K562 (cell line): ENCODE results near the gene APBA2. TPM values are rescaled to one million over a fixed set of nuclear protein-coding genes. Genes with fewer than 3 reads are reported as not detected.

Experiments
- ATAC-seq: fragments of 200-7000 bp; cut with Tn5 transposase; 3 replicates; pipeline ENCODE4 v1.9.1; 2020; ENCODE audit warnings: moderate library complexity
- BruUV-seq: library from RNA; stranded (reverse); fragments of 400-500 nt; replicated peaks from 2 replicates; lab custom pipeline; 2021; lab: Mats Ljungman, UMichigan
- CTCF ChIA-PET: fragments of 300-600 bp; formaldehyde crosslinking; extraction: SDS; loops from one replicate; lab custom pipeline; 2021; ENCODE audit warnings: low intra/inter-chr PET ratio; lab: Yijun Ruan, JAX
- POLR2A ChIA-PET: fragments of 300-600, 350-650 bp; sonication (Branson Sonifier 250); formaldehyde crosslinking; extraction: SDS; loops from one replicate; lab custom pipeline; 2021; ENCODE audit warnings: antibody characterized with exemption, inconsistent platforms; lab: Yijun Ruan, JAX
- DNase-seq, 4 experiments: peaks; one replicate each; pipeline versions ENCODE4 v3.0.0 to v3.0.0-alpha.2; 2011 to 2018; ENCODE audit warnings: low spot score in 3 of 4, mixed read lengths in 3 of 4; ENCODE audit errors: extremely low read depth in 1 of 4
- FAIRE-seq: peaks from 2 replicates; lab custom pipeline; 2011; peaks lifted over from hg19 to GRCh38; lab: Jason Lieb, UNC
- H2AFZ ChIP-seq: 2 replicates; pipeline ENCODE4 v1.6.0; 2011; ENCODE audit warnings: low read depth, low read length, control low read depth, inconsistent platforms
- H3K27ac ChIP-seq: fragments of 200-600 bp; 3 replicates; pipeline ENCODE4 v1.8.0; 2011; ENCODE audit warnings: low read depth, mild to moderate bottlenecking, control low read depth, inconsistent platforms, low read length, moderate library complexity, mixed read lengths; ENCODE audit errors: extremely low read depth
- H3K27me3 ChIP-seq, 2 experiments: fragments of 300-600 bp in 1 of 2; 2 replicates in 1 of 2; 3 replicates in 1 of 2; pipeline versions ENCODE4 v1.6.0 to v1.8.0; 2011; ENCODE audit warnings: inconsistent platforms in 2 of 2, low read length in 2 of 2, mild to moderate bottlenecking in 1 of 2, mixed read lengths in 1 of 2, moderate library complexity in 1 of 2; ENCODE audit not compliant: control insufficient read depth in 2 of 2, insufficient read depth in 2 of 2
- H3K36me3 ChIP-seq: fragments of 300-600 bp; 3 replicates; pipeline ENCODE4 v1.8.0; 2011; ENCODE audit warnings: mild to moderate bottlenecking, low read length, inconsistent platforms; ENCODE audit not compliant: control insufficient read depth, insufficient read depth
- H3K4me1 ChIP-seq, 2 experiments: fragments of 200-600 bp in 1 of 2; replicated peaks in 1 of 2; 2 replicates in 1 of 2; 3 replicates in 1 of 2; pipeline versions ENCODE4 v1.5.1 to v1.8.0; 2011; ENCODE audit warnings: inconsistent platforms in 2 of 2, low read length in 2 of 2, mild to moderate bottlenecking in 1 of 2, mixed read lengths in 1 of 2, moderate library complexity in 1 of 2; ENCODE audit not compliant: control insufficient read depth in 2 of 2, insufficient read depth in 2 of 2
- H3K4me2 ChIP-seq: 2 replicates; pipeline ENCODE4 v1.6.1; 2011; ENCODE audit warnings: low read length, control low read depth, inconsistent platforms, mixed read lengths; ENCODE audit not compliant: insufficient read depth
- H3K4me3 ChIP-seq: fragments of 200-600 bp; sonication (generic), shearing (Covaris generic); 2 replicates; pipeline ENCODE4 v1.5.1; 2016; ENCODE audit warnings: control low read depth, inconsistent platforms
- H3K79me2 ChIP-seq: fragments of 200-600 bp; 3 replicates; pipeline ENCODE4 v1.8.0; 2011; ENCODE audit warnings: low read length, inconsistent platforms; ENCODE audit not compliant: control insufficient read depth, insufficient read depth
- H3K9ac ChIP-seq, 2 experiments: 2 replicates each; pipeline versions ENCODE4 v1.6.0 to v1.6.1; 2011; ENCODE audit warnings: low read depth in 2 of 2, low read length in 2 of 2, control low read depth in 1 of 2, inconsistent platforms in 1 of 2, mild to moderate bottlenecking in 1 of 2, mixed read lengths in 1 of 2; ENCODE audit not compliant: insufficient read depth in 1 of 2
- H3K9me1 ChIP-seq: one replicate; pipeline ENCODE4 v1.6.0; 2011; ENCODE audit warnings: inconsistent platforms, mild to moderate bottlenecking, low read length, moderate library complexity; ENCODE audit not compliant: control insufficient read depth, insufficient read depth
- H3K9me3 ChIP-seq: replicated peaks from 2 replicates; pipeline ENCODE4 v1.5.1; 2011; ENCODE audit warnings: low read depth, low read length, inconsistent platforms; ENCODE audit not compliant: control insufficient read depth, insufficient read depth
- H4K20me1 ChIP-seq: replicated peaks from 2 replicates; pipeline ENCODE4 v1.6.1; 2011; ENCODE audit warnings: low read length, inconsistent platforms, mixed read lengths; ENCODE audit not compliant: control insufficient read depth, insufficient read depth
- KHSRP ChIP-seq: fragments of 450-650 bp; IDR thresholded peaks from 2 replicates; pipeline ENCODE4 v1.6.1; 2017
- KLF16 ChIP-seq: IDR thresholded peaks from 2 replicates; pipeline ENCODE4 v1.6.1; 2016; ENCODE audit warnings: antibody characterized with exemption
- NCOA6 ChIP-seq: fragments of 450-650 bp; IDR thresholded peaks from 2 replicates; pipeline ENCODE4 v1.6.1; 2017; ENCODE audit warnings: mild to moderate bottlenecking
- NFE2L1 ChIP-seq: fragments of 450-650 bp; IDR thresholded peaks from 2 replicates; pipeline ENCODE4 v1.6.1; 2016; ENCODE audit warnings: missing genetic modification characterization, low read depth, mild to moderate bottlenecking, missing compliant biosample characterization, moderate library complexity, borderline replicate concordance
- RAD21 ChIP-seq, 2 experiments: fragments of 250-450 bp in 1 of 2; fragments of 450-650 bp in 1 of 2; sonication (Bioruptor Pico) in 1 of 2; formaldehyde crosslinking in 1 of 2; IDR thresholded peaks in 1 of 2; conservative IDR thresholded peaks in 1 of 2; 2 replicates each; pipeline versions ENCODE4 v1.4.0 to v1.8.0; 2020 to 2022; ENCODE audit warnings: mild to moderate bottlenecking in 2 of 2, moderate library complexity in 1 of 2
- TCF7 ChIP-seq: sonication (generic); IDR thresholded peaks from 2 replicates; pipeline ENCODE4 v1.6.1; 2016; ENCODE audit warnings: antibody characterized with exemption, borderline replicate concordance
- TRIM24 ChIP-seq, 2 experiments: fragments of 450-650 bp; IDR thresholded peaks; 2 replicates each; pipeline ENCODE4 v1.6.1; 2016
- ZNF586 ChIP-seq: fragments of 450-650 bp; formaldehyde crosslinking; conservative IDR thresholded peaks from 2 replicates; pipeline ENCODE4 v1.4.0; 2020; ENCODE audit warnings: mild to moderate bottlenecking, moderate library complexity
- WGBS: fragments of 100-300 bp; shearing (Covaris generic); methylation state at CpG from one replicate; pipeline ENCODE4 v1.1.6; 2016; ENCODE audit warnings: low coverage, mixed read lengths; ENCODE audit not compliant: insufficient coverage; ENCODE audit errors: missing lambda C conversion rate; 5-methylcytosine and 5-hydroxymethylcytosine counted together
- in situ Hi-C: fragments of 300-500 bp; cut with MboI; formaldehyde crosslinking; loops from 4 replicates; pipeline ENCODE4 v1.15.0; 2018; ENCODE audit warnings: inconsistent platforms, mixed read lengths
- intact Hi-C: fragments of 100-400 bp; cut with micrococcal nuclease; formaldehyde crosslinking; loops from 2 replicates; pipeline ENCODE4 v1.14.2; 2022
- polyA plus RNA-seq, 8 experiments: library from polyadenylated mRNA; depleted of rRNA in 4 of 8; stranded (reverse) in 5 of 8; unstranded in 3 of 8; fragments of >200 nt; fragmentation: Nextera tagmentation in 2 of 8; fragmentation: Illumina TruSeq in 1 of 8; extraction: Ambion mirVana in 2 of 8; extraction: Trizol in 1 of 8; gene quantifications; 2 replicates each; pipeline versions ENCODE4 v1.2.1 to v1.2.3, GENCODE V29; 2011 to 2014; ENCODE audit warnings: inconsistent platforms in 1 of 8, missing spikeins in 1 of 8
- total RNA-seq, 7 experiments: library from RNA; depleted of rRNA in 6 of 7; stranded (reverse); fragments of >200 nt in 6 of 7; fragmentation: Illumina TruSeq in 2 of 7; extraction: Trizol in 2 of 7; gene quantifications; 2 replicates each; pipeline versions ENCODE4 v1.2.1 to v1.2.3, GENCODE V29; 2011 to 2021; ENCODE audit warnings: low replicate concordance in 1 of 7
- TF ChIP-seq, protein P1 (sequence below): fragments of 250-450 bp; sonication (Bioruptor Pico); IDR thresholded peaks from 2 replicates; pipeline ENCODE4 v1.9.0; 2021; ENCODE audit warnings: mild to moderate bottlenecking, inconsistent platforms
- TF ChIP-seq, protein P2 (sequence below), 2 experiments: fragments of 450-650 bp in 1 of 2; IDR thresholded peaks; 2 replicates each; pipeline ENCODE4 v1.6.1; 2011 to 2017; ENCODE audit warnings: low read depth in 2 of 2, antibody characterized with exemption in 1 of 2, borderline replicate concordance in 1 of 2, low read length in 1 of 2, mild to moderate bottlenecking in 1 of 2, mixed read lengths in 1 of 2; ENCODE audit not compliant: control insufficient read depth in 1 of 2
- TF ChIP-seq, protein P3 (sequence below): fragments of 450-650 bp; formaldehyde crosslinking; IDR thresholded peaks from 2 replicates; pipeline ENCODE4 v1.4.0; 2022; ENCODE audit warnings: mild to moderate bottlenecking, moderate library complexity
- TF ChIP-seq, protein P4 (sequence below), 3 experiments: fragments of 200-800 bp in 1 of 3; sonication (Bioruptor generic) in 1 of 3; sonication (generic) in 1 of 3; formaldehyde crosslinking in 1 of 3; IDR thresholded peaks; 2 replicates each; pipeline versions ENCODE4 v1.6.1 to v1.8.0; 2016 to 2022; ENCODE audit warnings: mild to moderate bottlenecking in 2 of 3, missing compliant biosample characterization in 2 of 3, missing genetic modification characterization in 2 of 3, missing genetic modification reagents in 1 of 3

Gene APBA2
- total and polyA plus RNA-seq, 9 of the 15 experiments (the other 6 are each of a cell fraction or from before 2014, with no cell fraction given) = 0.24 to 40.9 (median 25.2) TPM

DNA sequence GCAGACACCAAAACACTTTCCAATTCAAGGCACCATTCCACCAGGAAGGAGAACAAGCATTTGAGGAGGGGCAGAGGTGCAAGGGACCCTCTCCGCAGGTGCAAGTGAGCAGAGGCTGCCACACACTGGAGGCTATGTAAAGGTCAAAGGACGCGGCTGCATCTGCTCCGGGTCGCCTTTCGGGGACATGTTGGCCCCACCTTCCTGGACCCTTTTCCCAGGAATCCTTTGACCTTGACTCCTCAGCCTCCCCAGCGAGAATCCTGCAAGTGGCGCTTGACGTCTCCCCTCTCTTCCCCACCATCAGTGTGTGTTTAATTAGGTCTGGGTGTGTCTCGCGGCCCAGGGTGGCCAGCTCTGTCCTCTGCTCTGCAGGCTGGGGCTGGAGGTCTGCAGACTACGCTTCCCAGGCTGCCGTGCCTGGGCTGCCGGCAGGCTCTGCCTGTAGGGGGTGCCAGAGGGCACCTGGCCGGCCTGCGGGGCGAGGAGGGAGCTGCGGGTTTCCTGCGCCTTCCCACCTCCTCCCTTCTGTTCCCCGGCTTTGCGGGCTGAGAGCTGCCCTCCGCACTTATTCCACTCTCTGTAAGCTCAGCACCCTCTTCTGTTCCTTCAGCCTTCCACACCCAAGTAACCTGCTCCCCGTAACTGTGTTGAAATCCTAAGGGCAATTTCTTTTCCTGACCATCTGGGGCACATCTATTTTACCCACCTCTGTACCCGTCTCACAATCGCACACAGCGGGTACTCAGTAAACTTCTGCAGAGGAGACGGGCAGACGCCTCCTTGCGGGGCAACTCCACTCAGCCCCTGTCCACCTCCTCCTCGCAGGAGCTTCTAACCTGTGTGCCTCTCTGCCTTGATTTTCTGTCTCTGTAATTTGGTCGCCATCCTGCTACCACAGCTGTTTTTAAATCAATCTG is 254.0 kb downstream of the APBA2 start:
- H3K36me3 ChIP-seq = no peaks in the 10 kb centered on the region
- WGBS = under 1% methylated on average over 26 of the region's 31 CpGs
- peak; percentile 98 for ATAC-seq
- H3K9me3 ChIP-seq = no peaks in the 10 kb centered on the region
- POLR2A ChIA-PET = interaction anchor here (0.5 to 1.0 kb wide), 4 partner anchors 11 to 685 kb away, joined by 3 to 4 read pairs (median 3); no protein-coding TSS in a partner anchor
- no peak overlapping the region for H3K4me3 ChIP-seq
- intact Hi-C loops = no loop called here
- no TSS peak for BruUV-seq
- in situ Hi-C loops = no loop called here
- H2AFZ ChIP-seq = no peak overlapping the region
- peak; percentile 77 for FAIRE-seq
- H3K4me2 ChIP-seq = no peak overlapping the region; the same call in 1 of the 2 replicates
- H3K4me1 ChIP-seq = peaks cover 0 to 11% of the 10 kb centered on the region in 2 experiments; a peak in 2 of 5 replicates
- peaks cover 66 to 80% of the 10 kb centered on the region in 2 experiments for H3K27me3 ChIP-seq
- DNase-seq = peak; percentile 72 to 87 (median 86)
- H3K9me1 ChIP-seq = no peaks in the 10 kb centered on the region
- H3K27ac ChIP-seq = no peak overlapping the region
- H4K20me1 ChIP-seq = peaks cover 22% of the 10 kb centered on the region
- CTCF ChIA-PET = no interaction called here
- no peak overlapping the region for H3K9ac ChIP-seq
- H3K79me2 ChIP-seq = no peaks in the 10 kb centered on the region
- TF ChIP-seq ZNF586 (CRISPR knock-in tag) (no peak), NFE2L1 (tag) (no peak), KHSRP (no peak), TCF7 (no peak), RAD21 (CRISPR knock-in tag; conservative IDR thresholded peaks at IDR 0.05 in 1 of 2, IDR thresholded peaks at IDR 0.05 in 1 of 2) (peak; percentile 14 to 71; a peak in 3 of 4 replicates), NCOA6 (no peak), KLF16 (peak; percentile 34; the same call in 1 of the 2 replicates), TRIM24 (IDR thresholded peaks at IDR 0.05) (no peak)
- TF ChIP-seq, protein P1, sequence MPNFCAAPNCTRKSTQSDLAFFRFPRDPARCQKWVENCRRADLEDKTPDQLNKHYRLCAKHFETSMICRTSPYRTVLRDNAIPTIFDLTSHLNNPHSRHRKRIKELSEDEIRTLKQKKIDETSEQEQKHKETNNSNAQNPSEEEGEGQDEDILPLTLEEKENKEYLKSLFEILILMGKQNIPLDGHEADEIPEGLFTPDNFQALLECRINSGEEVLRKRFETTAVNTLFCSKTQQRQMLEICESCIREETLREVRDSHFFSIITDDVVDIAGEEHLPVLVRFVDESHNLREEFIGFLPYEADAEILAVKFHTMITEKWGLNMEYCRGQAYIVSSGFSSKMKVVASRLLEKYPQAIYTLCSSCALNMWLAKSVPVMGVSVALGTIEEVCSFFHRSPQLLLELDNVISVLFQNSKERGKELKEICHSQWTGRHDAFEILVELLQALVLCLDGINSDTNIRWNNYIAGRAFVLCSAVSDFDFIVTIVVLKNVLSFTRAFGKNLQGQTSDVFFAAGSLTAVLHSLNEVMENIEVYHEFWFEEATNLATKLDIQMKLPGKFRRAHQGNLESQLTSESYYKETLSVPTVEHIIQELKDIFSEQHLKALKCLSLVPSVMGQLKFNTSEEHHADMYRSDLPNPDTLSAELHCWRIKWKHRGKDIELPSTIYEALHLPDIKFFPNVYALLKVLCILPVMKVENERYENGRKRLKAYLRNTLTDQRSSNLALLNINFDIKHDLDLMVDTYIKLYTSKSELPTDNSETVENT (CRISPR knock-in tag) = no peak
- TF ChIP-seq, protein P2, sequence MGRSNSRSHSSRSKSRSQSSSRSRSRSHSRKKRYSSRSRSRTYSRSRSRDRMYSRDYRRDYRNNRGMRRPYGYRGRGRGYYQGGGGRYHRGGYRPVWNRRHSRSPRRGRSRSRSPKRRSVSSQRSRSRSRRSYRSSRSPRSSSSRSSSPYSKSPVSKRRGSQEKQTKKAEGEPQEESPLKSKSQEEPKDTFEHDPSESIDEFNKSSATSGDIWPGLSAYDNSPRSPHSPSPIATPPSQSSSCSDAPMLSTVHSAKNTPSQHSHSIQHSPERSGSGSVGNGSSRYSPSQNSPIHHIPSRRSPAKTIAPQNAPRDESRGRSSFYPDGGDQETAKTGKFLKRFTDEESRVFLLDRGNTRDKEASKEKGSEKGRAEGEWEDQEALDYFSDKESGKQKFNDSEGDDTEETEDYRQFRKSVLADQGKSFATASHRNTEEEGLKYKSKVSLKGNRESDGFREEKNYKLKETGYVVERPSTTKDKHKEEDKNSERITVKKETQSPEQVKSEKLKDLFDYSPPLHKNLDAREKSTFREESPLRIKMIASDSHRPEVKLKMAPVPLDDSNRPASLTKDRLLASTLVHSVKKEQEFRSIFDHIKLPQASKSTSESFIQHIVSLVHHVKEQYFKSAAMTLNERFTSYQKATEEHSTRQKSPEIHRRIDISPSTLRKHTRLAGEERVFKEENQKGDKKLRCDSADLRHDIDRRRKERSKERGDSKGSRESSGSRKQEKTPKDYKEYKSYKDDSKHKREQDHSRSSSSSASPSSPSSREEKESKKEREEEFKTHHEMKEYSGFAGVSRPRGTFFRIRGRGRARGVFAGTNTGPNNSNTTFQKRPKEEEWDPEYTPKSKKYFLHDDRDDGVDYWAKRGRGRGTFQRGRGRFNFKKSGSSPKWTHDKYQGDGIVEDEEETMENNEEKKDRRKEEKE (IDR thresholded peaks at IDR 0.05; ENCODE audit: borderline replicate concordance in 1 of 2, control insufficient read depth in 1 of 2, low read depth in 2 of 2, low read length in 1 of 2) = no peak
- TF ChIP-seq, protein P3, sequence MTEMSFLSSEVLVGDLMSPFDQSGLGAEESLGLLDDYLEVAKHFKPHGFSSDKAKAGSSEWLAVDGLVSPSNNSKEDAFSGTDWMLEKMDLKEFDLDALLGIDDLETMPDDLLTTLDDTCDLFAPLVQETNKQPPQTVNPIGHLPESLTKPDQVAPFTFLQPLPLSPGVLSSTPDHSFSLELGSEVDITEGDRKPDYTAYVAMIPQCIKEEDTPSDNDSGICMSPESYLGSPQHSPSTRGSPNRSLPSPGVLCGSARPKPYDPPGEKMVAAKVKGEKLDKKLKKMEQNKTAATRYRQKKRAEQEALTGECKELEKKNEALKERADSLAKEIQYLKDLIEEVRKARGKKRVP (CRISPR knock-in tag) = no peak
- TF ChIP-seq, protein P4, sequence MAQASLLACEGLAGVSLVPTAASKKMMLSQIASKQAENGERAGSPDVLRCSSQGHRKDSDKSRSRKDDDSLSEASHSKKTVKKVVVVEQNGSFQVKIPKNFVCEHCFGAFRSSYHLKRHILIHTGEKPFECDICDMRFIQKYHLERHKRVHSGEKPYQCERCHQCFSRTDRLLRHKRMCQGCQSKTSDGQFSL (CRISPR knock-in tag; IDR thresholded peaks at IDR 0.05) = no peak
- TF ChIP-seq, protein P4 (tag; IDR thresholded peaks at IDR 0.05) = no peak
